Caco-2 (cell line): ENCODE results near the gene CREB5. TPM values are rescaled to one million over a fixed set of nuclear protein-coding genes. Genes with fewer than 3 reads are reported as not detected.

ENCODE experiments used
- BruUV-seq: library from RNA; stranded (reverse); fragments of 400-500 nt; replicated peaks from 2 replicates; lab custom pipeline; 2021; lab: Mats Ljungman, UMichigan
- CTCF ChIA-PET: fragments of 300-600 bp; sonication (Branson Sonifier 250); formaldehyde crosslinking; loops from one replicate; lab custom pipeline; 2022; ENCODE audit warnings: antibody characterized with exemption; lab: Charles Lee
- POLR2A ChIA-PET: fragments of 300-600 bp; sonication (Branson Sonifier 250); formaldehyde crosslinking; loops from one replicate; lab custom pipeline; 2022; ENCODE audit warnings: antibody characterized with exemption; lab: Charles Lee
- DNase-seq, 2 experiments: peaks; one replicate each; pipeline versions ENCODE4 v3.0.0 to v3.0.0-alpha.2; 2020 to 2022
- H3K27me3 ChIP-seq: replicated peaks from 2 replicates; pipeline ENCODE4 v1.6.0; 2011; ENCODE audit warnings: low read length; ENCODE audit not compliant: control insufficient read depth, insufficient read depth
- H3K36me3 ChIP-seq: 2 replicates; pipeline ENCODE4 v1.5.1; 2011; ENCODE audit warnings: low read length; ENCODE audit not compliant: control insufficient read depth, insufficient read depth
- H3K4me1 ChIP-seq: fragments of 250-450 bp; sonication (Bioruptor Pico); 2 replicates; pipeline ENCODE4 v1.5.1; 2020; ENCODE audit warnings: mild to moderate bottlenecking
- H3K4me3 ChIP-seq: 2 replicates; pipeline ENCODE4 v1.5.1; 2011; ENCODE audit warnings: low read depth, mild to moderate bottlenecking, control low read depth, low read length
- H3K9me3 ChIP-seq: fragments of 250-450 bp; sonication (Bioruptor Pico); 2 replicates; pipeline ENCODE4 v1.5.1; 2020; ENCODE audit warnings: mild to moderate bottlenecking, moderate library complexity
- H3K27ac Mint-ChIP-seq: one replicate; pipeline ENCODE4 v1.8.0; 2022; ENCODE audit warnings: mixed read lengths; ENCODE audit not compliant: unreplicated experiment
- H3K27me3 Mint-ChIP-seq: one replicate; pipeline ENCODE4 v1.8.0; 2022; ENCODE audit warnings: mixed read lengths; ENCODE audit not compliant: insufficient read depth, unreplicated experiment
- H3K36me3 Mint-ChIP-seq: one replicate; pipeline ENCODE4 v1.8.0; 2022; ENCODE audit warnings: mild to moderate bottlenecking, mixed read lengths; ENCODE audit not compliant: insufficient read depth, unreplicated experiment
- H3K4me1 Mint-ChIP-seq: one replicate; pipeline ENCODE4 v1.8.0; 2022; ENCODE audit warnings: low read depth, mixed read lengths; ENCODE audit not compliant: unreplicated experiment
- H3K4me3 Mint-ChIP-seq: one replicate; pipeline ENCODE4 v1.8.0; 2022; ENCODE audit warnings: mild to moderate bottlenecking, moderate library complexity, mixed read lengths; ENCODE audit not compliant: unreplicated experiment
- H3K9me3 Mint-ChIP-seq: one replicate; pipeline ENCODE4 v1.8.0; 2022; ENCODE audit warnings: mixed read lengths; ENCODE audit not compliant: unreplicated experiment
- intact Hi-C: fragments of 100-400 bp; cut with micrococcal nuclease; formaldehyde crosslinking; loops from one replicate; pipeline ENCODE4 v1.10.0; 2022; ENCODE audit not compliant: unreplicated experiment
- total RNA-seq: library from RNA; stranded (reverse); gene quantifications from 2 replicates; pipeline ENCODE4 v1.2.3, GENCODE V29; 2022
- TF ChIP-seq, protein P1 (sequence below), 2 experiments: fragments of 200-600 bp in 1 of 2; IDR thresholded peaks; 1 replicate in 1 of 2; 2 replicates in 1 of 2; pipeline versions ENCODE4 v1.5.1 to v1.8.0; 2011 to 2022; ENCODE audit warnings: antibody characterized with exemption in 1 of 2, control low read depth in 1 of 2, inconsistent platforms in 1 of 2, low read depth in 1 of 2, low read length in 1 of 2, mild to moderate bottlenecking in 1 of 2, moderate library complexity in 1 of 2; ENCODE audit not compliant: insufficient read depth in 1 of 2, severe bottlenecking in 1 of 2, unreplicated experiment in 1 of 2

Gene CREB5
- total RNA-seq, 1 experiment from 2014 or later, result 9.1 TPM

DNA sequence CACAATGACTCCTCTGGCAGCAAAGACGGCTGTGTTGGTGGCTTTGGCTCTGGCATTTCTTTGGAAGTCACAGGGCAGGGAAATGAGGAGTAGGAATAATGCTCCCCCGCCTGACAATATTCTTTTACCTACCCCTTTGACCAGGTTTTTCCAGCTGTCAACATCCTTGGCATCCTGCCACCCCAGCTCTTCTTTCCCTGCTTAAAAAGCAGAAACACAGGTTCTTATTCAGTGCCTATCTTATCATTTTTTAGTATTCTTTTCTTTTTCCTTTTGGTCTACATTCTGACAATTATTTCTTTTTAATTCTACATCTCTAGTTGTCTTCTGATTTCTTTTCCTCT, 97.7 kb downstream of the CREB5 start:
- H3K27me3 Mint-ChIP-seq, result no peaks in the 10 kb centered on the region
- no peaks in the 10 kb centered on the region for H3K36me3 ChIP-seq
- BruUV-seq, result no TSS peak
- no peaks in the 10 kb centered on the region for H3K4me1 ChIP-seq
- CTCF ChIA-PET, result no interaction called here
- H3K36me3 Mint-ChIP-seq, result no peaks in the 10 kb centered on the region
- no peak overlapping the region for H3K4me3 Mint-ChIP-seq
- no peak overlapping the region for H3K27ac Mint-ChIP-seq
- H3K9me3 ChIP-seq, result no peaks in the 10 kb centered on the region
- DNase-seq, result no peak
- H3K9me3 Mint-ChIP-seq, result no peaks in the 10 kb centered on the region
- H3K27me3 ChIP-seq, result no peaks in the 10 kb centered on the region
- no peaks in the 10 kb centered on the region for H3K4me1 Mint-ChIP-seq
- intact Hi-C loops, result no loop called here
- POLR2A ChIA-PET, result no interaction called here
- no peak overlapping the region for H3K4me3 ChIP-seq
- TF ChIP-seq, protein P1, sequence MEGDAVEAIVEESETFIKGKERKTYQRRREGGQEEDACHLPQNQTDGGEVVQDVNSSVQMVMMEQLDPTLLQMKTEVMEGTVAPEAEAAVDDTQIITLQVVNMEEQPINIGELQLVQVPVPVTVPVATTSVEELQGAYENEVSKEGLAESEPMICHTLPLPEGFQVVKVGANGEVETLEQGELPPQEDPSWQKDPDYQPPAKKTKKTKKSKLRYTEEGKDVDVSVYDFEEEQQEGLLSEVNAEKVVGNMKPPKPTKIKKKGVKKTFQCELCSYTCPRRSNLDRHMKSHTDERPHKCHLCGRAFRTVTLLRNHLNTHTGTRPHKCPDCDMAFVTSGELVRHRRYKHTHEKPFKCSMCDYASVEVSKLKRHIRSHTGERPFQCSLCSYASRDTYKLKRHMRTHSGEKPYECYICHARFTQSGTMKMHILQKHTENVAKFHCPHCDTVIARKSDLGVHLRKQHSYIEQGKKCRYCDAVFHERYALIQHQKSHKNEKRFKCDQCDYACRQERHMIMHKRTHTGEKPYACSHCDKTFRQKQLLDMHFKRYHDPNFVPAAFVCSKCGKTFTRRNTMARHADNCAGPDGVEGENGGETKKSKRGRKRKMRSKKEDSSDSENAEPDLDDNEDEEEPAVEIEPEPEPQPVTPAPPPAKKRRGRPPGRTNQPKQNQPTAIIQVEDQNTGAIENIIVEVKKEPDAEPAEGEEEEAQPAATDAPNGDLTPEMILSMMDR (IDR thresholded peaks at IDR 0.05; ENCODE audit: insufficient read depth in 1 of 2, low read depth in 1 of 2, low read length in 1 of 2, severe bottlenecking in 1 of 2, unreplicated experiment in 1 of 2), result no peak

DNA sequence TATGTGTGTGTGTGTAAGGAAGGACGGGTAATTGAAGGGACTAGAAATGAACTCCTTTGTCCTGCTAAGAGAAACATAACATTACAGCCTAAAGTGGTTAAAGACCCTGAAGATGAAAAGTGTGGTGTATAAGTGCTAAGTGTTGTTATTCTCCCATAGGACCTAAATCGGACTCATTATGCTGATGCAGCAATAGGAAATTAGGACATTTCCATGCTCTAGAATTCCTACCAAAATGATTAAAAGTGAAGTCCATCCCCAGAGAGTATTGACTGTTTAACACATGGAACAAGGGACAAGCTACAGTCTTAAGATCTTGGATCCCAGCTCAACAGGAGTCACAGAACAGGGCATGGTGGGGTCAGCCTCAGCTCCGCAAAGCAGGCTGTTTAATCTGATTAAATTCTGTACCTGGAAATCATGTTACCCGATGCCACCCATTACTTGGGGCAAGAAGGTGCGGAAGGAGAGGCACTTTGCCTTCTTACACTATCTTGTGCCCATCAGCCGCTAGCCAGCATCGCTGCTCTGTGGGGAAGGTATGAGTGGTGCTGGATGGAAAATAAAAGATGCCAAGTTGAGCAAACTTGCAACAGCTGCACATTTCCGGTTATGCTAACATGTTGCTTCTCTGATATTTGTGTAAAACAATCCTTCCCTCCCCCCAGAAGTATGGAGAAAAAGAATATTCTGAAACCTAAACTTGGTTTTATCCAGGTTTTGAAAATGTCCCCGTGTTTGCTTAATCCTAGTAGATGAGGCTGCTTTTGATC, 100.5 kb downstream of the CREB5 start:
- no TSS peak for BruUV-seq
- Histone ChIP-seq H3K9me3 (no peaks in the 10 kb centered on the region), H3K4me1 (0 out of 2 replicates have a peak, but pooled peaks cover 5% of the 10 kb centered on the region), H3K36me3 (no peaks in the 10 kb centered on the region), H3K27me3 (no peaks in the 10 kb centered on the region), H3K4me3 (no peak overlapping the region)
- H3K27ac Mint-ChIP-seq, result no peak overlapping the region
- no peaks in the 10 kb centered on the region for H3K4me1 Mint-ChIP-seq
- ChIA-PET CTCF (no interaction called here), POLR2A (no interaction called here)
- no peaks in the 10 kb centered on the region for H3K27me3 Mint-ChIP-seq
- H3K4me3 Mint-ChIP-seq, result no peak overlapping the region
- H3K9me3 Mint-ChIP-seq, result no peaks in the 10 kb centered on the region
- no peak for DNase-seq
- intact Hi-C loops, result no loop called here
- TF ChIP-seq, protein P1 (IDR thresholded peaks at IDR 0.05; ENCODE audit: insufficient read depth in 1 of 2, low read depth in 1 of 2, low read length in 1 of 2, severe bottlenecking in 1 of 2, unreplicated experiment in 1 of 2), result no peak
- no peaks in the 10 kb centered on the region for H3K36me3 Mint-ChIP-seq

DNA sequence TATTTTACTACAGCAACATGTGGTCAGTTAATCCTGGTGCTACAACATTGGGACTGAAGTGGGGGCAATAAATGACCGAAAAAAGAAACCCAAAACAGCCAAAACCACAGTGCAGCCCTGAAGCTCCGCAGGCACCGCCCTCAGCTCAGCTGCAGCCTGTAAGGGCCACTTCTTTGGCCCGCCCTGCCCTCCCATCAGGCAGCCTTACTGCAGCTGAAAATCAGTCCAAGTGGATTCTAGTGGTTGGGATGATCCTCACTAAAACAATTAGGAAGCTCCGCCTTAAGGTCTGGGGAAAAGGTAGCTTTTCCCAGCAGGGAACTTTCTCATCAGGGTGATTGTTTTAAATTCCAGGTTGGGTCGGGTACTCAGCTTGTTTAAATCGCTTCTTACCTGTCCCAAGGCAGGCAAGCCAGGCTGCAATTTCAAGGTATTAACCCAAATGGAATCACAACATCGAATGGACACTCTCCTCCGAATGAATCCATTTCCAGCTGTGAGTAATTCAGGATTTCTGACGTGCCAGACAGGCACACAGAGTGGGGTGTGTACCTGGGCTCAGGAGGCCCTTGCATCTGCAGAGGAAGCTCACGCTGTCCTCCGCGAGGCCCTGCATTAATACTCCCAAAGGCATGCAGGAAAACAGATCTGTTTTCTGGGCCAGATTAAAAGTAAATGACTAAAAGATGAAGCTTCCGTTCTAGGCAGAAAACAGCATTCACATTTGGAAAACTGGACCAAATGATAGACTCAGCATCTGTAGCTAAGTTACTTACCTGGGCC, 104.3 kb downstream of the CREB5 start:
- BruUV-seq, result no TSS peak
- Mint-ChIP-seq H3K4me3 (no peak overlapping the region), H3K27me3 (no peaks in the 10 kb centered on the region), H3K4me1 (no peaks in the 10 kb centered on the region), H3K27ac (no peak overlapping the region), H3K9me3 (no peaks in the 10 kb centered on the region), H3K36me3 (no peaks in the 10 kb centered on the region)
- CTCF ChIA-PET, result interaction anchor here (0.6 kb wide), 2 partner anchors 106 to 112 kb away, joined by 4 to 6 read pairs; no protein-coding TSS in a partner anchor
- H3K4me3 ChIP-seq, result no peak overlapping the region
- no peaks in the 10 kb centered on the region for H3K36me3 ChIP-seq
- peaks cover 11% of the 10 kb centered on the region; the same call in 1 of the 2 replicates for H3K4me1 ChIP-seq
- intact Hi-C loops, result no loop called here
- TF ChIP-seq, protein P1 (IDR thresholded peaks at IDR 0.05; ENCODE audit: insufficient read depth in 1 of 2, low read depth in 1 of 2, low read length in 1 of 2, severe bottlenecking in 1 of 2, unreplicated experiment in 1 of 2), result no peak
- POLR2A ChIA-PET, result no interaction called here
- H3K27me3 ChIP-seq, result no peaks in the 10 kb centered on the region
- DNase-seq, result no peak
- H3K9me3 ChIP-seq, result no peaks in the 10 kb centered on the region
